ENCODE results near the gene PXDC1. TPM values are rescaled to one million over a fixed set of nuclear protein-coding genes. Genes with fewer than 3 reads are reported as not detected.
"Not testable (repeated sequence)": the region's sequence is repeated elsewhere in the genome, so short reads cannot be mapped to it uniquely, and the experiment has no call there.

Gene PXDC1
- total and polyA plus RNA-seq, 12 donors: 3.7 to 46.7 (median 22.5) TPM

DNA sequence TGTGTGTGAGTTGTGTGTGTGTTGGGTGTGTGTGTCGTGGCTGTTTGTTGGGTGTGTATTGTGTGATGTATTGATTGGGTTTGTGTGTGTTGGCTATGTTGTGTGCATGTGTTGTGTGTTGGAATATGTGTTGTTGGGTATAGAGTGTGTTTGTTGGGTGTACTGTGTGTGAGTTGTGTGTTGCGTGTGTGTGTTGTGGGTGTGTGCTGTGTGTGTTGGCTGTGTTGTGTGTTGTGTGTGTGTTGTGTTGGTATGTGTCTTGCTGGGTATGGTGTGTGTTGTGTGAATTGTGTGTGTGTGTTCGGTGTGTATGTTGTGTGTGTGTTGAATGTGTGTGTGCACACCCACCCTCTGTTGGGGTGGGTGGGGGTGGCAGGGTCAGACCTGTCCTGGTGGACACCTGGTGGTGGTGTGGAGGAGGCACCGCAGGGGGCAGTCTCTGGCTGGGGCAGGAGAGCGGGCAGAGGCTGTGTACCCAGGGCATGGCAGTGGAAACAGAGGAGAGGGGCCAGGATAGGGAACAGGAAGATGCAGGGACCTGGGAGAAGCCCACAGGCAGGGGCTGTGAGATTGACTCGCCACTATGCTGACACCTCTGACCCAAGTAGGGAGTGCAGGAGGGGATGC is 25.5 kb upstream of the PXDC1 start:
- peaks cover 0 to 8% of the 10 kb centered on the region in 2 donors for H3K4me1 ChIP-seq (replicated peaks in 1 of 2)
- WGBS, 4 donors: 80 to 88% (median 86%) methylated on average over 6 of the region's 6 CpGs
- no peaks in the 10 kb centered on the region for H3K27me3 ChIP-seq
- no peak overlapping the region for H3K27ac ChIP-seq
- no peaks in the 10 kb centered on the region for H3K36me3 ChIP-seq (replicated peaks in 1 of 2)
- DNase-seq: no peak
- no peaks in the 10 kb centered on the region for H3K9me3 ChIP-seq (replicated peaks in 1 of 3)
- no peak for TF ChIP-seq POLR2A (IDR thresholded peaks at IDR 0.05)
- TF ChIP-seq, protein P1, sequence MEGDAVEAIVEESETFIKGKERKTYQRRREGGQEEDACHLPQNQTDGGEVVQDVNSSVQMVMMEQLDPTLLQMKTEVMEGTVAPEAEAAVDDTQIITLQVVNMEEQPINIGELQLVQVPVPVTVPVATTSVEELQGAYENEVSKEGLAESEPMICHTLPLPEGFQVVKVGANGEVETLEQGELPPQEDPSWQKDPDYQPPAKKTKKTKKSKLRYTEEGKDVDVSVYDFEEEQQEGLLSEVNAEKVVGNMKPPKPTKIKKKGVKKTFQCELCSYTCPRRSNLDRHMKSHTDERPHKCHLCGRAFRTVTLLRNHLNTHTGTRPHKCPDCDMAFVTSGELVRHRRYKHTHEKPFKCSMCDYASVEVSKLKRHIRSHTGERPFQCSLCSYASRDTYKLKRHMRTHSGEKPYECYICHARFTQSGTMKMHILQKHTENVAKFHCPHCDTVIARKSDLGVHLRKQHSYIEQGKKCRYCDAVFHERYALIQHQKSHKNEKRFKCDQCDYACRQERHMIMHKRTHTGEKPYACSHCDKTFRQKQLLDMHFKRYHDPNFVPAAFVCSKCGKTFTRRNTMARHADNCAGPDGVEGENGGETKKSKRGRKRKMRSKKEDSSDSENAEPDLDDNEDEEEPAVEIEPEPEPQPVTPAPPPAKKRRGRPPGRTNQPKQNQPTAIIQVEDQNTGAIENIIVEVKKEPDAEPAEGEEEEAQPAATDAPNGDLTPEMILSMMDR (IDR thresholded peaks at IDR 0.05): no peak
- H3K4me3 ChIP-seq: no peak overlapping the region
- intact Hi-C loops (cut with DNase I): no loop called here

GRCh38 chr6:3775847-3776246 is 24.3 kb upstream of the PXDC1 start:
- no peaks in the 10 kb centered on the region for H3K27me3 ChIP-seq
- no peak for TF ChIP-seq POLR2A (IDR thresholded peaks at IDR 0.05)
- TF ChIP-seq, protein P1 (IDR thresholded peaks at IDR 0.05): no peak
- no peaks in the 10 kb centered on the region for H3K36me3 ChIP-seq (replicated peaks in 1 of 2)
- H3K4me3 ChIP-seq: no peak overlapping the region
- peaks cover 0 to 8% of the 10 kb centered on the region in 2 donors for H3K4me1 ChIP-seq (replicated peaks in 1 of 2)
- H3K27ac ChIP-seq: no peak overlapping the region
- intact Hi-C loops (cut with DNase I): no loop called here
- WGBS, 4 donors: 92 to 96% (median 94%) methylated on average over 4 of the region's 4 CpGs
- no peaks in the 10 kb centered on the region for H3K9me3 ChIP-seq (replicated peaks in 1 of 3)
- DNase-seq: no peak

GRCh38 chr6:3775386-3775785 is 23.9 kb upstream of the PXDC1 start:
- no peaks in the 10 kb centered on the region for H3K27me3 ChIP-seq
- WGBS, 4 donors: 91 to 96% (median 95%) methylated on average over 7 of the region's 7 CpGs
- no peaks in the 10 kb centered on the region for H3K9me3 ChIP-seq (replicated peaks in 1 of 3)
- no peak overlapping the region for H3K27ac ChIP-seq
- TF ChIP-seq, protein P1 (IDR thresholded peaks at IDR 0.05): no peak
- TF ChIP-seq POLR2A (IDR thresholded peaks at IDR 0.05): no peak
- H3K36me3 ChIP-seq (replicated peaks in 1 of 2): no peaks in the 10 kb centered on the region
- intact Hi-C loops (cut with DNase I): no loop called here
- H3K4me3 ChIP-seq: no peak overlapping the region
- DNase-seq: no peak
- peaks cover 0 to 8% of the 10 kb centered on the region in 2 donors for H3K4me1 ChIP-seq (replicated peaks in 1 of 2)

- peak; percentile 68 to 91 (median 80) for DNase-seq
- whole genome bisulfite sequencing, 4 donors: 58 to 65% (median 59%) methylated on average over 7 of the region's 7 CpGs
- intact Hi-C loops (cut with DNase I): no loop called here
- H3K4me3 ChIP-seq: no peak overlapping the region
- no peaks in the 10 kb centered on the region for H3K9me3 ChIP-seq (replicated peaks in 1 of 3)
- no peak overlapping the region for H3K27ac ChIP-seq
- TF ChIP-seq POLR2A (IDR thresholded peaks at IDR 0.05): no peak
- TF ChIP-seq, protein P1 (IDR thresholded peaks at IDR 0.05): no peak
- H3K4me1 ChIP-seq (replicated peaks in 1 of 2): peaks cover 0 to 13% of the 10 kb centered on the region in 2 donors
- H3K27me3 ChIP-seq: no peaks in the 10 kb centered on the region
- H3K36me3 ChIP-seq (replicated peaks in 1 of 2): no peaks in the 10 kb centered on the region
Observed at GRCh38 chr6:3773678-3774298, 22.3 kb upstream of the PXDC1 start.

- H3K4me1 ChIP-seq (replicated peaks in 1 of 2): peaks cover 0 to 13% of the 10 kb centered on the region in 2 donors
- WGBS, 4 donors: 91 to 96% (median 94%) methylated on average over 10 to 12 of the region's 12 CpGs
- intact Hi-C loops (cut with DNase I); DNase-seq; H3K27me3 ChIP-seq; H3K36me3 ChIP-seq (replicated peaks in 1 of 2); H3K9me3 ChIP-seq (replicated peaks in 1 of 3); H3K27ac ChIP-seq; H3K4me3 ChIP-seq: not testable (repeated sequence)
Observed at GRCh38 chr6:3772127-3772999, 20.9 kb upstream of the PXDC1 start.

Measured in adrenal gland (tissue), 12 donors.